Loucy (cell line): ENCODE results near the gene LTV1.
A peak's percentile ranks its signal among the peaks of the same experiment; 100 is the strongest.

Experiments
- H2AFZ ChIP-seq: fragments of 200-600 bp; sonication (generic); 2 replicates; pipeline ENCODE4 v1.6.0; 2016; ENCODE audit warnings: antibody characterized with exemption, mild to moderate bottlenecking, low read length, moderate library complexity
- H3F3A ChIP-seq: fragments of 200-600 bp; 2 replicates; pipeline ENCODE4 v1.6.0; 2016; ENCODE audit warnings: antibody characterized with exemption, low read depth, mild to moderate bottlenecking
- H3K27me3 ChIP-seq: fragments of 200-600 bp; sonication (generic); 2 replicates; pipeline ENCODE4 v1.6.1; 2014; ENCODE audit warnings: low read length, mild to moderate bottlenecking; ENCODE audit not compliant: insufficient read depth, poor library complexity, severe bottlenecking
- H3K36me3 ChIP-seq: fragments of 200-600 bp; sonication (generic); 2 replicates; pipeline ENCODE4 v1.6.1; 2016; ENCODE audit warnings: low read length; ENCODE audit not compliant: insufficient read depth
- H3K4me1 ChIP-seq: fragments of 200-600 bp; sonication (generic); 2 replicates; pipeline ENCODE4 v1.5.1; 2014; ENCODE audit warnings: low read length, mild to moderate bottlenecking; ENCODE audit not compliant: insufficient read depth, poor library complexity, severe bottlenecking
- H3K4me2 ChIP-seq: fragments of 200-600 bp; sonication (generic); 2 replicates; pipeline ENCODE4 v1.6.0; 2014; ENCODE audit warnings: antibody characterized with exemption, low read length, low read depth, mild to moderate bottlenecking; ENCODE audit not compliant: poor library complexity, severe bottlenecking
- H3K4me3 ChIP-seq: fragments of 200-600 bp; sonication (generic); 2 replicates; pipeline ENCODE4 v1.5.1; 2014; ENCODE audit warnings: low read length, mild to moderate bottlenecking, mixed read lengths; ENCODE audit not compliant: poor library complexity, severe bottlenecking
- H3K79me2 ChIP-seq: fragments of 200-600 bp; sonication (generic); 2 replicates; pipeline ENCODE4 v1.6.1; 2014; ENCODE audit warnings: low read length; ENCODE audit not compliant: insufficient read depth
- H3K9ac ChIP-seq: fragments of 200-600 bp; sonication (generic); 2 replicates; pipeline ENCODE4 v1.6.0; 2014; ENCODE audit warnings: mild to moderate bottlenecking, low read depth, low read length, moderate library complexity; ENCODE audit not compliant: poor library complexity, severe bottlenecking
- H3K9me2 ChIP-seq: fragments of 200-600 bp; sonication (generic); replicated peaks from 2 replicates; pipeline ENCODE4 v1.6.1; 2016; ENCODE audit warnings: low read depth, low read length, mixed read lengths
- H3K9me3 ChIP-seq: fragments of 200-600 bp; sonication (generic); 2 replicates; pipeline ENCODE4 v1.6.1; 2014; ENCODE audit warnings: mild to moderate bottlenecking, antibody characterized with exemption, low read length, low read depth; ENCODE audit not compliant: insufficient read depth
- H4K20me1 ChIP-seq: fragments of 200-600 bp; sonication (generic); 2 replicates; pipeline ENCODE4 v1.6.0; 2014; ENCODE audit warnings: antibody characterized with exemption, low read length, mild to moderate bottlenecking; ENCODE audit not compliant: insufficient read depth, poor library complexity, severe bottlenecking
- CTCF ChIP-seq: fragments of 200-600 bp; sonication (generic); conservative IDR thresholded peaks from 2 replicates; pipeline ENCODE4 v1.5.1; 2014; ENCODE audit warnings: mild to moderate bottlenecking, antibody characterized with exemption, low read length
- EZH2phosphoT487 ChIP-seq: fragments of 200-600 bp; IDR thresholded peaks from 2 replicates; pipeline ENCODE4 v1.6.1; 2018; ENCODE audit warnings: antibody characterized with exemption, mild to moderate bottlenecking, moderate library complexity, borderline replicate concordance

The LTV1 gene

GRCh38 chr6:143842461-143842901 is 657 bp upstream of the LTV1 start:
- H3K9me2 ChIP-seq: no peaks in the 10 kb centered on the region
- peak overlapping the region; percentile 92 for H3K9ac ChIP-seq
- peaks cover 11% of the 10 kb centered on the region for H4K20me1 ChIP-seq
- peaks cover 25% of the 10 kb centered on the region for H3K4me1 ChIP-seq
- H2AFZ ChIP-seq: peak overlapping the region; percentile 98
- peak overlapping the region; percentile 84 for H3K4me2 ChIP-seq
- peaks cover 18% of the 10 kb centered on the region for H3K36me3 ChIP-seq
- peak overlapping the region; percentile 90 for H3K4me3 ChIP-seq
- no peaks in the 10 kb centered on the region for H3K9me3 ChIP-seq
- no peaks in the 10 kb centered on the region for H3K27me3 ChIP-seq
- H3F3A ChIP-seq: no peaks in the 10 kb centered on the region
- peaks cover 43% of the 10 kb centered on the region for H3K79me2 ChIP-seq
- TF ChIP-seq EZH2phosphoT487 (no peak), CTCF (no peak)

GRCh38 chr6:143843677-143843999 is 500 bp downstream of the LTV1 start:
- peaks cover 28% of the 10 kb centered on the region for H3K36me3 ChIP-seq
- no peaks in the 10 kb centered on the region for H3K27me3 ChIP-seq
- H3F3A ChIP-seq: no peaks in the 10 kb centered on the region
- TF ChIP-seq EZH2phosphoT487 (no peak), CTCF (no peak)
- H3K9me3 ChIP-seq: no peaks in the 10 kb centered on the region
- H3K9ac ChIP-seq: peak overlapping the region; percentile 92
- H3K9me2 ChIP-seq: no peaks in the 10 kb centered on the region
- H3K4me3 ChIP-seq: peak overlapping the region; percentile 90
- peaks cover 25% of the 10 kb centered on the region for H3K4me1 ChIP-seq
- peak overlapping the region; percentile 96 for H3K4me2 ChIP-seq
- H2AFZ ChIP-seq: peak overlapping the region; percentile 98
- peaks cover 11% of the 10 kb centered on the region for H4K20me1 ChIP-seq
- H3K79me2 ChIP-seq: peaks cover 45% of the 10 kb centered on the region

- Histone ChIP-seq H3K4me1 (peaks cover 25% of the 10 kb centered on the region), H3K27me3 (no peaks in the 10 kb centered on the region), H3F3A (no peaks in the 10 kb centered on the region), H2AFZ (no peak overlapping the region), H3K79me2 (peaks cover 45% of the 10 kb centered on the region), H3K4me3 (peak overlapping the region; percentile 90), H3K9ac (peak overlapping the region; percentile 92), H3K4me2 (peak overlapping the region; percentile 96), H3K9me3 (no peaks in the 10 kb centered on the region), H4K20me1 (peaks cover 11% of the 10 kb centered on the region), H3K36me3 (peaks cover 32% of the 10 kb centered on the region), H3K9me2 (no peaks in the 10 kb centered on the region)
- no peak for TF ChIP-seq EZH2phosphoT487
- no peak for TF ChIP-seq CTCF
These were observed 868 bp downstream of the LTV1 start for GRCh38 chr6:143844006-143844405.
